GM19328 (cell line): ENCODE data around the gene TTC23.
"Not testable (repeated sequence)": the region's sequence is repeated elsewhere in the genome, so short reads cannot be mapped to it uniquely, and the experiment has no call there.

Experiments used
- ATAC-seq: cut with Tn5 transposase; IDR thresholded peaks from one replicate; pipeline ENCODE4 v1.9.1; 2021; ENCODE audit warnings: mild to moderate bottlenecking, moderate library complexity; ENCODE audit not compliant: unreplicated experiment

The TTC23 gene

DNA sequence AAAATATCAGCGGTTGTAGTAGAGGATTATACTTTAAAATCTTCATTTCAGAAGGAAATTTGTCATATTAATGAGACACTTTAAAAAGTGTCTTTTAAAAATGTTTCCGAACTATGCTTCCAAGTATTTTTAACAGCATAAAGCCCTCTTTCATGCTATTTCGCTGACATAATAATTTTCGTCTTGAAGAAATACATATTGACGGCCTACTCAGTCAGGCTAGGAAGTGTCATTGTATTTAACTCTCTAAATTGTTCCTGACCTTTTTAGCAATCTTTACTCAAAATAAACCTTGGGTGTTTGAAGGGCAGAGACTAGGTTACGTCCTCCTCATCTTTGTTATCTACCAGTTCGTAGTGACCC, 1.1 kb upstream of the TTC23 start:
- ATAC-seq, result no peak

DNA sequence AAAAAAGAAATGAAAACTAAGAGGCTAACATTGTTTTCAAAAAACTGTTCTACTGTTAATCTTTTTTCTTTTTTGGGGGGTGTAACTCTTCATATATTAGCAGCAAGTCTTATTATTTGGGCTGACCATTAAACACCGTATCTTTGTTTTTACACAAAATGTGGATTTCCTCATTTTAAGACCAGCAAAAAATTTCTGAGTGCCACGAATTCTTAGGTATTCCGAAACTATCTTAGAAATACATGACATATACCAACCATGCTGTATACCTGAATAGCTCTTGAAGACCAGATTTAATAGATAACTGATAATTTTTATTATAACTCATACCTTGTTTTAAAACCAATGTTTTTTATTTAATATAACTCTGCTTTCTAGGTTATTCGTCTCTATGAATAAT, 620 bp upstream of the TTC23 start:
- ATAC-seq, result no peak

DNA sequence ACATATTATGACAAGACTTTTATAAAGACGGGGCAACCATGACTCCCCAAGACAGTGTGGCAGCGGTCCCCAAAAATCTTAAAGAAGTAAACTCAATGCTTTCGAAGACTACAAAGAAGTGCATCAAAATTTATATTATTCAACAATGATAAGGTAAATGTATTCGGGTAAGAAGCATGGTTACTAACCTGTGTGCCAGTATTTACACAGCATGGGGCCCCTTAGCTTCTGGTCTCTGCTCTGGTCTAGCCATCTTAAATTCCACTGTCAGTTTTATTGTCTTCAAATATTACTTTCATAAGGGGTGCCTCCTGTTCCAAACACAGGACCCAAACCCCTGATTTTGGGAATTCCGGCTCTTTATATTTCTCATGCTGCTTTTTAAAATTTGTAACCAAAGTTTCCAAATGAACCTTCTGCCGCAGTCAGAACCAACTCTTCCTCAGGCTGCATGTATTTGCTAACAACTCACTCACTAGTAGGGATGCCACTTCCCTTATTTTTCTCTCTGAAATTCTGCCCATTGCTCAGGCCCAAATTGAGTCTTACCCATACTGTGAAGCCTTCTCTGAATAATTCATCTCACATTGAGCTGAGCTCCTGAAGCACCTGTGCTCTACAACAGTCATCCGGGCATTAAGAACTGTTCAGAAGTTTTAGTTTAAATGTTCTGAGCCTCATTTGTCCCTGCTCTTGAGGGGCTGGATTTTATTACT, 1.2 kb downstream of the TTC23 start:
- ATAC-seq, result no peak

DNA sequence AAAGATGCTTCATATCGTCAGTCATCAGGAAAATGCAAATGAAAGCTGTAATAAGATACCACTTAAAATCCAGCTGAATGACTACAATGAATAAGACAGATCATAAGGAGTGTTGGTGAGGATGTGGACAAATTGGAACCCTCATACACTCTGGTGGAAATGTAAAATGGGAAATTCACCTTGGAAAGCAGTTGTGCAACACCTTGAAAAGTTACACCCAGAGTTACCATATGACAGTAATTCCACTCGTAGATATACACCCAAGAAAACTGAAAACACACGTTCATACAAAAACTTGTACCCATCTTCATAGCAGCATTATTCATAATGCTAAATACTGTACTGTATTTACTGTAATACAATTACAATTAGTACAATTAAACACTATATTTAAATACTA, 2.3 kb downstream of the TTC23 start:
- no peak for ATAC-seq

DNA sequence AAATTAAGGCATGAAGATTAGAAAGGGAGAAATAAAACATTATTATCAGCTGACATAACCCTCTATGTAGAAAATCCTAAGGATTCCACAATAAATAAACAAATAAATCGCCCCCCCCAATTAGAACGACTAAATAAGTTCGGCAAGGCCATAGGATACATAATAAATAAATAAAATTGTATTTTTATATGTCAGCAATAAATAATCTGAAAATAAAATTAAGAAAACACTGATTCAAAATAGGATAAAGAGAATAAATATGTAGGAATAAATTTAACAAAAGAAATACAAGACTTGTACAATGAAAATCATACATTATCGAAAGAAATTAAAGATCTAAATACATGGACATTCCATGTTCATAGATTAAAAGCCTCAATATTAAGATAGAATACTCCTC, 5.1 kb downstream of the TTC23 start:
- no peak for ATAC-seq

DNA sequence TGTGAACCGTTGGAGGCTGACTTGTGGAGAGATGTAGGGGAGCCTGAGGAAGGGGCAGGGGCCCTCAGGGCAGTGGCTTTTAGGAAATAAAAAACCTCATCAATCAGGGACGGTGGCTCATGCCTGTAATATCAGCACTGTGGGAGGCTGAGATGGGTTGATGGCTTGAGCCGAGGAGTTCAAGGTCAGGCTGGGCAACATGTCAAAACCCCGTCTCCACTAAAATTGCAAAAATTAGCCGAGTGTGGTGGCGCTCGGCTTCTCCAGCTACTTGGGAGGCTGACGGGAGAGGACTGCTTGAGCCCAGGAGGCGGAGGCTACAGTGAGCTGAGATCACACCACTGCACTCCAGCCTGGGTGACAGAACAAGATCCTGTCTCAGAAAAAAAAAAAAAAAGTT, 7.6 kb downstream of the TTC23 start:
- no peak for ATAC-seq

DNA sequence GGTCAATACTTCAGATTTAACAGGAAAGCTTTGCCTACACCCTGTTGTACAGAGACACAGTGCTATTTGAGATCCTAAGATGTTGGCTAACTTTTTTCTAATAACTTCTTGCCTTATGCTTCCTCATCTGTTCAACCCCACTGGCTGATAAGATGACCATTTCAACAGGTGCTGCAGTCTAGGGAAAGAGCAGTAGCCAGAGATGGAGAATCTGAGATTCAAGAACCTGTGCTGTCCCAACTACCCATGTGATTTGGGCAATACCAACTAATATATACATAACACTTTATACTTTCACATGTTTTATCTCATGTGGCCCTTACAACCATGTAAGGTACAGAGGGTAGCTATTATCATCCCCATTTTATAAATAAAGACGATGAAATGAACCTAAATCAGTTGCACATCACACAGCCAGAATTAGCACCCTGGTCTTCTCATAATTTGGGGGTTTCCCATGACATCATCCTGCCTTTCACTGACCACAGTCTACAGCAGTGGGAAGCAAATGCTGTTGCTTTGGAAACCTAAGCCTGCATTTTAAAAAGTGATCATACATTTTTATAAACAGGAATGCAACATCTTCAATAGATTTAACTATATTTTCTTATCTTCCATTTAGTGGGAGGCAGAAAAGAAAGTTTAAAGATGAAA, 9.7 kb downstream of the TTC23 start:
- ATAC-seq, result peak; percentile 85

DNA sequence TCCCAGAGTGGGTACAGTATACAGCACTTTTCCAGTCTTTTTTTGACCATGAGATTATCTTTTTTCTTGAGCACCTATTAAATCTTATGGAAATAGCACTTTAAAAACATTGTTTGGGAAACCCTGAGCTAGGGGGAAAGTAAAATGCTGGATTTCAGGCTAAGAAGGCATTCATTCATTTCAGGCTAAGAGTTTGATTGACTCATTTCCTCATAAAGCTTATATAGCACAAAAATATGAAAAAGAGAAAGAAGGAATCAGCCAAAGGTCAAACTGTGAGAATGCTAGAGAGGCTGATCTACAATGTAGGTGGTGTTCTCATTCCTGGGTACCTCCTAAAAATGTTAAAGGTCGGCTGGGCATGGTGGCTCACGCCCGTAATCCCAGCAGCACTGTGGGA, 10.5 kb downstream of the TTC23 start:
- ATAC-seq, result no peak

DNA sequence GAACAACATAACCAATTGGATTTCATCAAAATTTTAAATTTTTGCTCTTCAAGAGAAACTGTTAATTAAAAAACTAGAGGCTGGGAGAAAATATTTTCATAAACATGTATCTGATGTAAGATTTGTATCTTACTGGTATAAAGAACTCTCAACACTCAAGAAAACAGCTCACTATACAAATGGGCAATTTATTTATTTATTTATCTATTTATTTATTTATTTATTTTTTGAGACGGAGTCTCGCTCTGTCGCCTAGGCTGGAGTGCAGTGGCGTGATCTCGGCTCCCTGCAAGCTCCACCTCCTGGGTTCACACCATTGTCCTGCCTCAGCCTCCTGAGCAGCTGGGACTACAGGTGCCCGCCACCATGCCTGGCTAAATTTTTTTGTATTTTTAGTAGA, 15.2 kb downstream of the TTC23 start:
- ATAC-seq, result not testable (repeated sequence)

DNA sequence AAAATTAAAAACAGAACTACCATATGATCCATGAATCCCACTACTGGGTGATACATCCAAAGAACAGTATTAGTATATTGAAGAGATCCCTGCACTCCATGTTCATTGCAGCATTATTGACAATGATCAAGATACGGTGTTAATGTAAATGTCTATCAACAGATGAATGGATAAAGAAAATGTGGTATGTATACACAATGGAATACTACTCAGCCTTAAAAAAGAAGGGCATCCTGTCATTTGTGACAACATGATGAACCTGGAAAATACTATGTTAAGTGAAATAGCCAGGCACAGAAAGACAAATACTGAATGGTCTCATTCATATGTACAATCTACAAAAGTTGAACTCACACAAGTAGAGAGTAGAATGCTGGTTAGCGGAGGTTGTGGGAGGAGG, 16.6 kb downstream of the TTC23 start:
- no peak for ATAC-seq

DNA sequence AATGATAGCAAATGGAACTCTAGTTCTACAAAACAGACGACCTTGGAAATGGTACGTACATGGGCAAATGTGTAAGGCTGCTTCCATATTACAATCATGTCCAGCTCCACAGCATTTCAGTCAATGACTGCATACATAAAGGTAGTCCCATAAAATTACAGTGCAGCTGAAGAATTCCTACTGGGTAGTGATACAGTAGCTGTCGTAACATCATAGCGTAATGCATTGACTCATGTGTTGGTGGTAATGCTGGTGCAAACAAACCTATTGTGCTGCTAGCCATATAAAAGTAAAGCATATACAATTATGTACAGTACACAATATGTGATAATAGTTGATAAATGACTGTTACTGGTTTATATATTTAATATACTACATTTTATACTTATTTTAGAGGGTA, 18.5 kb downstream of the TTC23 start:
- ATAC-seq, result no peak

DNA sequence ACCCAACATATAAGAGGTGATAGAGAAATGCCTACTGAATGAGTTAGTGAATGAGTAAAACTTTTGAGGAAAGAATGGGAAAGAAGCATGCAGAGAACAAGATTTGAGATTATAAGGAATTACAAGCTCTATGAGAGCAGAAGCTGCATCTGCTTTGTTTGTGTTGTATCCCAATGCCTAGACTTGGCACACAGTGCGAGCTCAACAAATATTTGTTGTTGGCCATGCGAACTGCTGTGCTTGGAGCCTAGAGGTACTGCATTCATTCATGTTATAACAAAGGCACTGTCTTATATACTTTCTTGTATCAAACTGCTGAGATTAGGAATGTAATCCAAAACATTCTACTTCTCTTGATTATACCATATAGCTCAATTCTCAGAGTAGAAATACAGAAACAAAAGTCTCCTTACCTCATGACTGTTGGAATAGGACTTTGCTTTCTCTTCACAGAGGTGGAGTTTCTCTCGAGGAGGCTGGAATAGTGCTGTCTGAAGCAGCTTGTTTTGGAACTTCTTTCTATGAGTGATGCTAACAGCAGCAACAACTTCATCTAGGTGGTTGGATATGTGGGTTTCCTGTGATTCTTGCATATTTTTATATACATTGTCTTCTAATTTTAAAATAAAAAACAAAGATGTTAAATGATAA, 21.1 kb downstream of the TTC23 start:
- ATAC-seq, result no peak

DNA sequence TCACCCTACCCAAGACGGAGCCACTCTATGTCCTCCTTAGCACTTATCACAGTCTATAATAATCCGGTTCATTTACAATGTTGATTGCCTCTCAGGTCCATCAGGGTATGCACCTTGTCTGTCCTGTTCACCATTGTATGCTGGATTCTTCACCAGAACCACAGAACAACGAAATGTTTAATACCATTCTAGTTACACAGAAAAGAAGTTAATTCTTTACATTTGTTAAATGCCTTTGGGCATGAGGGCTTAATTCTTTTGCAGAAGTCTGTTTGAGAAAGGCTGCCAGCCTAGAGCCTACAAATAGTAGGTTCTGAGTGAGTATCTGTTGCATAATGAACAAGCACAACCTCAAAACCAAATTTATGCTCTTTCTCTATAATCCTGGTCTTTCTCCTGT, 22.6 kb downstream of the TTC23 start:
- no peak for ATAC-seq

DNA sequence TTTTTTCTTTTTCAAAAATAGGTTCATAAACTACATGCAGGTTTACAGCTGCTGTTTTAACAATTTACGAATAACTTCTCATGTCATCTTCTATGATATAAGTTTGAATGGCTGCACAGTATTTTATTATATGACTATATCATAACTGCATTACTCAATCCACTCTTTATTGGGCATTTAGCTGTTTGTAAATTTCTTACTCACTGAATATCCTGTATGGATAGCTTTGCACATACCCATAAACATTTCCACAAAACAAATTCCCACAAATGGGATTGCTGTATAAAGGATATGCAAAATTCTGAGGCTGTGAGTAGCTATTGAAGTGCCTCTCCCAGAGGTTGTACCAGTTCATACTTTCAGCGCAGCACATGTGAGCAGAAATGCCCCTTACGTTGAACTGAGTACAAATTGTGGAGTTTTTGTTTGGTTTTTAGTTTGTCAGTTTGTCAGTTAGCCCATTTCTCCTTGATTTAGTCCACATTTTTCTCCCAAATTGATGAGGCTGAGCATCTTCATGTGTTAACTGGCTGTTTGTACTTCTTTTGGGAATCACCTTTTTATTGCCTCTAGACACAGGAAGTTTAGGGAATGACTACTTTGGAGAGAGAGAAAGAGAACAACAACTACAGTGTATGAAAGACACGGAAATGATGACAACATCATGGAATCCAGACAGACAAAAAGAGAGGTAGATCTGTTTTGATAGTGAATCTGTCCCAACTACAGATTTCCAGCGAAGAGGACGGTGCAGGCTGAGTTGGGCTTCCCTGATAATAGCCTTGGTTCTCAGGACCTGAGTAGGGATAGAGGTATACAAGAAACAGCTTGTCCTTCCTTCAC, 24.8 kb downstream of the TTC23 start:
- no peak for ATAC-seq

DNA sequence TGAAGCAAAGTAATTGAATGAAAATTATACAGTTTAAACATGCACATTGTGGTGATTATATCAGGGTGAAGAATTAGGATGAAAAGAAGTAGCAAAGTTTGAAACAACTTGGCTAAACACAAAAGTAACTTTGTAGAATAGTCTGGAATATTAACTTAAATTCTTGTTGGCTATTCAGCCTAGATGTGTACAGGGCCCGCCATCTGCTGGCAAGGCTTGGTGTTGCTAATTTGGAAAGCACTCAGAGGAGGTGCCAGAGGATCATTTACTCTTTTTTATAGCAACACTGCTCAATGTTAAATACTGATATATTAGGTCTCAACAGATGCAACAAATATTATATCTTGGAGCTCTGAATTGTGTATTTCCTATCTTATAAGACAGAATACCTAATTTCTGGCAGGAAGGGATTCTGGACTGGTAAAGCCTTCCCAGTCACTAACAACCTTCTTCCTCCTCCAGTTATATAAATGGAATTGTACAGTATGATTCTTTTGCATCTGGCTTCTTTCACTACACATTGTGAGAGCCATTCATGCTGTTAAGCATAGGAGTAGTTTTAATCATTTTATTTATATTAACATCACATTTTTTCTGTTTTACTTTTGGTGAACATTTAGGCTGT, 36.1 kb downstream of the TTC23 start:
- ATAC-seq, result peak; percentile 65

DNA sequence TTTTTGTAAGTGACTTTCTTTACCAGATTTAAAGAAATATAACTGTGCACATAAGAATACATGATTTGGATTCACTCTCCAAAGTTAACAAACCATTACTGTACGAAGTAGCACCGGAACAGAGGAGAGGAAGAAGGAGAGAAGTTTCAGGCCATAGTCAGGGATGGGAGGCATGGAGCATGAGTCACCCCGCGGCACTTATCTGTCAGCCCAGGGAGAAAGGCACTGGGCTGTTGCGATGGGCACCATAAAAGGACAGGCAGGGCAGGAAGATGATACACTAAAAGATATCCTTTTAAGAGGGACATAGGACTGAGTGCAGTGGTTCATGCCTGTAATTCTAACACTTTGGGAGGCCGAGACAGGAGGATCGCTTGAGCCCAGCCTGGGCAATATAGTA, 37.0 kb downstream of the TTC23 start:
- ATAC-seq, result no peak

DNA sequence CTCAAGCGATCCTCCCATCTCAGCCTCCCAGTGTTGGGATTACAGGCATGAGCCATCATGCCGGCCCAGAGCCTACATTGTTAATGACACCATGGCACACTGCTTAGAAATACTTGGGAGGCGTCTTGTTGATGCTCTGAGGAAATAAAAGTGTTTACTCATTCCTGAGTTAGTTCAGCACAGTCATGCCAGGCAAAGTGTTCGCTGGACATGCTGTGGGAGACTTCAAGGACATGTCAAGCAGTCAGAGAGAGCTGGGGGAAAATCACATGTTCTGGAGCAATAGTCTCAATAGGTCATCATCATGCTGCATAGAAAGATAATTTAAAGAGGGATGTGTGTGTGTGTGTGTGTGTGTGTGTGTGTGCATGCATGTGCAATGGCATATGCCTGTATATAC, 37.5 kb downstream of the TTC23 start:
- ATAC-seq, result no peak

DNA sequence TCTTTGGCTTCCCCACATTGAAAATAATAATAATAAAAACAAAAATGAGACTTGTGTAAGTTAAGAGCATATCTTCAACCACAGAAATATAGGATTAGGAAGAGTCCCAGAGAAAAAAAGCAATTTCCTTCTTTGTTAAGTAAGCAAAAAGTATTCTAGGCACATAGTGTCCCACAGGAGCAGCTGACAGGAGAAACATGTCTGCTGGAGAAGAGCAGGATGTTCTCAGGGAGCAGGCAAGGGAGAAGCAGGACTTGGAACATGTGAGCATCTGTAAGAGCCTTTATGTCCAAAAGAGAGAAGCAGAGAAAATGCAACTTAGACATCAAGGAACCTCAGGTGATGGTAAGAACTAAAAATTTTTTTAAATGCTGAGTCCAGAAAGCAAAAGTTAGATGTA, 39.0 kb downstream of the TTC23 start:
- ATAC-seq, result no peak

DNA sequence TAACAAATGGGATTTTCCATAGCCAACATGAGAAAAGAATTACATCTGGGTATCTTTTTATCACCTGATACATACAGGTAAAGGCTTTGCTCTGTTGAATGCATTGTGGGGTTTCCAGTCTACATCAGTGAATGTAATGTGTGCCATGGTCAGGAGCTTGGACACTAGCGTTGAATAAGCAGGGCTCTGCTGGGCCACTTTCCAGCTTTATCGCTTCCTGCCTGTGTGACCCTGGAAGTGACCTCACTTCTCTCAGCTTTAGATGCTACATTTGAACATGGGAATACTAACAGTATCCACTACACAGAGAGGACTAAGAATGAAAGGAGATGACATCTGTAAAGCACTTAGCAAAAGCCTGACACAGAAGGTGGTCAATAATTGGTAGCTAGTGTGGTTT, 40.1 kb downstream of the TTC23 start:
- no peak for ATAC-seq

DNA sequence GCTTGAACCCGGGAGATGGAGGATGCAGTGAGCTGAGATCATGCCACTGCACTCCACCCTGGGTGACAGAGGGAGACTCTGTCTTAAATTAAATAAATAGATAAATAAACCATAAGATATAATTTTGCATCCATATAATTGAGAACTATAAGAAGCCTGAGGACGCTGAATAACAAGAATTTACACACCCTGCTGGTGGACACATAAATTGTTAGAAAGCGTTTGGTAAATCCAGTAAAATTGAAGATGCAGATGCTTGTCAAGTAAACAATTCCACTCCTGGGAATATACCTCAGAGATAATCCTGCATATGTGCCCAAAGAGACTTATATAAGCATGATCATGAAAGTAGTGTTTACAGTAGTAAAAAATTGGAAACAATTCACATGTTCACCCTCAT, 41.7 kb downstream of the TTC23 start:
- no peak for ATAC-seq

DNA sequence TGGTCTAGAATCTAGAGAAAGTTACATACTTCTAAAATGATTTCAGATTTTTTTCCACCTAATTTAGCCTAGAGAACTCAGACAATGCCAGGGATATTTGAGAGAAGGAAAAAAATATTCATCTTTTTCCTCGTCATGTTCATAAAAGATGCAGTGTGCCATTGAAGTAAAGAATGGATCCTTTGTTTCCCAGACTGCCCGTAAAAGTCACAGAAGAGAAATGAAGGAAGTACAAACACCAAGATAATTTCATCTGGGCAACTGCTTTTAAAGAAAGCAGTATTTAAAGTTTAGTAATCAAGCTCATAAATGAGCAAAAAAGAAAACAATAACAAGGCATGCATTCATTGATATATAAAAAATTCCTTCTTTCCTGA, 47.2 kb downstream of the TTC23 start:
- no peak for ATAC-seq
